HepG2 (cell line): ENCODE results near the gene CEBPE. TPM values are rescaled to one million over a fixed set of nuclear protein-coding genes. Genes with fewer than 3 reads are reported as not detected.

ENCODE experiments used
- ATRX ChIP-seq: sonication (generic); formaldehyde crosslinking; IDR thresholded peaks from 2 replicates; pipeline ENCODE4 v1.4.0; 2020; ENCODE audit warnings: missing genetic modification reagents, borderline replicate concordance
- BCL6 ChIP-seq: IDR thresholded peaks from 2 replicates; pipeline ENCODE4 v1.6.1; 2016; ENCODE audit warnings: missing genetic modification reagents, missing compliant biosample characterization
- CHCHD3 ChIP-seq: sonication (generic); formaldehyde crosslinking; IDR thresholded peaks from 2 replicates; pipeline ENCODE4 v1.8.0; 2022; ENCODE audit warnings: mild to moderate bottlenecking, missing genetic modification reagents, moderate library complexity
- HHEX ChIP-seq: IDR thresholded peaks from 2 replicates; pipeline ENCODE4 v1.6.1; 2016; ENCODE audit warnings: control low read depth
- HNRNPH1 ChIP-seq: fragments of 200-400 bp; formaldehyde crosslinking; optimal IDR thresholded peaks from 2 replicates; pipeline ENCODE3; 2017; ENCODE audit warnings: mild to moderate bottlenecking, low read depth, low read length
- KLF15 ChIP-seq: sonication (generic); formaldehyde crosslinking; IDR thresholded peaks from 2 replicates; pipeline ENCODE4 v1.8.1; 2023; ENCODE audit warnings: borderline replicate concordance, mild to moderate bottlenecking, inconsistent platforms, missing genetic modification reagents, mixed read lengths
- MIER3 ChIP-seq: IDR thresholded peaks from 2 replicates; pipeline ENCODE4 v1.6.1; 2016; ENCODE audit warnings: missing compliant biosample characterization, borderline replicate concordance
- NCOA5 ChIP-seq: sonication (generic); formaldehyde crosslinking; IDR thresholded peaks from 2 replicates; pipeline ENCODE4 v1.4.0; 2020; ENCODE audit warnings: missing genetic modification reagents
- NFIB ChIP-seq: sonication (generic); formaldehyde crosslinking; IDR thresholded peaks from 2 replicates; pipeline ENCODE4 v1.9.0; 2021; ENCODE audit warnings: missing genetic modification reagents, mild to moderate bottlenecking, borderline replicate concordance
- NR2C2 ChIP-seq: sonication (generic); formaldehyde crosslinking; IDR thresholded peaks from 2 replicates; pipeline ENCODE4 v1.4.0; 2020; ENCODE audit warnings: missing genetic modification reagents, mild to moderate bottlenecking, moderate library complexity, borderline replicate concordance
- PAWR ChIP-seq: sonication (generic); formaldehyde crosslinking; IDR thresholded peaks from 2 replicates; pipeline ENCODE4 v1.4.0; 2020; ENCODE audit warnings: missing genetic modification reagents, mild to moderate bottlenecking, borderline replicate concordance
- PBX2 ChIP-seq: IDR thresholded peaks from 2 replicates; pipeline ENCODE4 v1.6.1; 2016; ENCODE audit warnings: control low read depth
- PLSCR1 ChIP-seq: sonication (generic); formaldehyde crosslinking; IDR thresholded peaks from 2 replicates; pipeline ENCODE4 v1.5.0; 2020; ENCODE audit warnings: missing genetic modification reagents, mild to moderate bottlenecking, borderline replicate concordance
- RFXAP ChIP-seq: sonication (generic); formaldehyde crosslinking; IDR thresholded peaks from 2 replicates; pipeline ENCODE4 v1.4.0; 2020; ENCODE audit warnings: missing genetic modification reagents, borderline replicate concordance
- SP5 ChIP-seq: IDR thresholded peaks from 2 replicates; pipeline ENCODE4 v1.6.1; 2016; ENCODE audit warnings: low read depth, borderline replicate concordance
- STAG1 ChIP-seq: sonication (generic); formaldehyde crosslinking; IDR thresholded peaks from 2 replicates; pipeline ENCODE4 v1.4.0; 2020; ENCODE audit warnings: missing genetic modification reagents
- TEAD3 ChIP-seq: optimal IDR thresholded peaks from 2 replicates; pipeline ENCODE3; 2016; ENCODE audit warnings: borderline replicate concordance
- THRA ChIP-seq: sonication (generic); formaldehyde crosslinking; IDR thresholded peaks from 2 replicates; pipeline ENCODE4 v1.4.0; 2020; ENCODE audit warnings: missing genetic modification reagents, borderline replicate concordance
- ZKSCAN1 ChIP-seq: fragments of 150-350 bp; IDR thresholded peaks from 2 replicates; pipeline ENCODE4 v1.6.1; 2014; ENCODE audit warnings: low read length
- ZNF3 ChIP-seq: IDR thresholded peaks from 2 replicates; pipeline ENCODE4 v1.7.0; 2017; ENCODE audit warnings: inconsistent platforms
- ZNF512 ChIP-seq: sonication (generic); formaldehyde crosslinking; IDR thresholded peaks from 2 replicates; pipeline ENCODE4 v1.4.0; 2020; ENCODE audit warnings: mild to moderate bottlenecking, missing genetic modification reagents
- ZNF549 ChIP-seq: sonication (generic); formaldehyde crosslinking; IDR thresholded peaks from 2 replicates; pipeline ENCODE4 v1.5.0; 2020; ENCODE audit warnings: missing genetic modification reagents
- ZNF567 ChIP-seq: sonication (generic); formaldehyde crosslinking; IDR thresholded peaks from 2 replicates; pipeline ENCODE4 v1.8.1; 2023; ENCODE audit warnings: mild to moderate bottlenecking, missing genetic modification reagents, borderline replicate concordance
- polyA plus RNA-seq, 8 experiments: library from polyadenylated mRNA; depleted of rRNA in 3 of 8; stranded (reverse) in 7 of 8; unstranded in 1 of 8; fragments of >200 nt; fragmentation: Illumina TruSeq in 4 of 8; extraction: Trizol in 4 of 8; gene quantifications; 2 replicates each; pipeline versions ENCODE4 v1.2.1 to v1.2.3, GENCODE V29; 2011 to 2016; ENCODE audit warnings: low read depth in 4 of 8, missing spikeins in 1 of 8, mixed read lengths in 1 of 8; ENCODE audit not compliant: insufficient read depth in 1 of 8
- total RNA-seq, 5 experiments: library from RNA; depleted of rRNA; stranded (reverse); fragments of >200 nt; fragmentation: Illumina TruSeq; extraction: Trizol; gene quantifications; 2 replicates each; pipeline ENCODE4 v1.2.3, GENCODE V29; 2016; ENCODE audit warnings: low read depth in 1 of 5
- TF ChIP-seq, protein P1 (sequence below): sonication (generic); formaldehyde crosslinking; conservative IDR thresholded peaks from 2 replicates; pipeline ENCODE4 v1.5.0; 2020; ENCODE audit warnings: missing genetic modification reagents

Gene CEBPE
- total and polyA plus RNA-seq, 2 of the 13 experiments (the other 11 are each of a cell fraction or from before 2014, with no cell fraction given) = 0.09 to 0.11 TPM

GRCh38 chr14:23120541-23121251, 1.6 kb upstream of the CEBPE start (continued):
- no peak for TF ChIP-seq ZNF512
- TF ChIP-seq ZKSCAN1 = no peak
- peak; percentile 93 for TF ChIP-seq THRA
- TF ChIP-seq MIER3 (CRISPR knock-in tag) = peak; percentile 98; the same call in 1 of the 2 replicates
- no peak for TF ChIP-seq NR2C2
- peak; percentile 91 for TF ChIP-seq TEAD3 (CRISPR knock-in tag)
- TF ChIP-seq HHEX (CRISPR knock-in tag) = no peak
- TF ChIP-seq SP5 (CRISPR knock-in tag) = peak; percentile 54; the same call in 1 of the 2 replicates
- 0 out of 2 replicates have a peak, but pooled peaks have one; percentile 53 for TF ChIP-seq ZNF567
- peak; percentile 58; the same call in 1 of the 2 replicates for TF ChIP-seq BCL6 (CRISPR knock-in tag)
- TF ChIP-seq RFXAP (CRISPR knock-in tag) = peak; percentile 52; the same call in 1 of the 2 replicates
- peak; percentile 99 for TF ChIP-seq STAG1 (CRISPR knock-in tag)
- TF ChIP-seq NFIB (CRISPR knock-in tag) = no peak
- TF ChIP-seq, protein P1, sequence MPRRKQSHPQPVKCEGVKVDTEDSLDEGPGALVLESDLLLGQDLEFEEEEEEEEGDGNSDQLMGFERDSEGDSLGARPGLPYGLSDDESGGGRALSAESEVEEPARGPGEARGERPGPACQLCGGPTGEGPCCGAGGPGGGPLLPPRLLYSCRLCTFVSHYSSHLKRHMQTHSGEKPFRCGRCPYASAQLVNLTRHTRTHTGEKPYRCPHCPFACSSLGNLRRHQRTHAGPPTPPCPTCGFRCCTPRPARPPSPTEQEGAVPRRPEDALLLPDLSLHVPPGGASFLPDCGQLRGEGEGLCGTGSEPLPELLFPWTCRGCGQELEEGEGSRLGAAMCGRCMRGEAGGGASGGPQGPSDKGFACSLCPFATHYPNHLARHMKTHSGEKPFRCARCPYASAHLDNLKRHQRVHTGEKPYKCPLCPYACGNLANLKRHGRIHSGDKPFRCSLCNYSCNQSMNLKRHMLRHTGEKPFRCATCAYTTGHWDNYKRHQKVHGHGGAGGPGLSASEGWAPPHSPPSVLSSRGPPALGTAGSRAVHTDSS (CRISPR knock-in tag) = no peak
- TF ChIP-seq PBX2 = no peak
- no peak for TF ChIP-seq ATRX (CRISPR knock-in tag)
- TF ChIP-seq CHCHD3 = peak; percentile 33; the same call in 1 of the 2 replicates
- no peak for TF ChIP-seq ZNF3 (CRISPR knock-in tag)
- TF ChIP-seq PAWR = no peak
- no peak for TF ChIP-seq NCOA5 (CRISPR knock-in tag)
- TF ChIP-seq PLSCR1 (CRISPR knock-in tag) = no peak
- TF ChIP-seq HNRNPH1 = no peak
- TF ChIP-seq ZNF549 (CRISPR knock-in tag) = no peak
- TF ChIP-seq KLF15 (CRISPR knock-in tag) = no peak
